ENCODE data around the gene GLB1L2.

GLB1L2 gene

GRCh38 chr11:134388590-134388989, 56.8 kb downstream of the GLB1L2 start:
- FAIRE-seq = no peak

- FAIRE-seq = no peak
Measured at GRCh38 chr11:134389464-134390180, 57.8 kb downstream of the GLB1L2 start.

GRCh38 chr11:134390706-134391569, 59.1 kb downstream of the GLB1L2 start:
- FAIRE-seq = no peak

- FAIRE-seq = no peak
Measured at GRCh38 chr11:134391656-134392055, 59.9 kb downstream of the GLB1L2 start.

GRCh38 chr11:134392953-134393615, 61.3 kb downstream of the GLB1L2 start:
- no peak for FAIRE-seq

GRCh38 chr11:134393638-134394037, 61.9 kb downstream of the GLB1L2 start:
- FAIRE-seq = no peak

- FAIRE-seq = no peak
Measured at GRCh38 chr11:134394311-134394710, 62.5 kb downstream of the GLB1L2 start.

- FAIRE-seq = no peak
Measured at GRCh38 chr11:134395002-134395401, 63.2 kb downstream of the GLB1L2 start.

GRCh38 chr11:134397304-134398078, 65.7 kb downstream of the GLB1L2 start:
- no peak for FAIRE-seq

- no peak for FAIRE-seq
Measured at GRCh38 chr11:134398079-134398444, 66.3 kb downstream of the GLB1L2 start.

- FAIRE-seq = no peak
Measured at GRCh38 chr11:134398644-134399292, 67.0 kb downstream of the GLB1L2 start.

GRCh38 chr11:134399293-134399654, 67.5 kb downstream of the GLB1L2 start:
- no peak for FAIRE-seq

GRCh38 chr11:134399996-134400395, 68.2 kb downstream of the GLB1L2 start:
- no peak for FAIRE-seq

GRCh38 chr11:134401825-134402809, 70.3 kb downstream of the GLB1L2 start:
- no peak for FAIRE-seq

- no peak for FAIRE-seq
Measured at GRCh38 chr11:134402910-134403309, 71.1 kb downstream of the GLB1L2 start.

- no peak for FAIRE-seq
Measured at GRCh38 chr11:134404575-134405341, 73.0 kb downstream of the GLB1L2 start.

GRCh38 chr11:134405436-134405835, 73.6 kb downstream of the GLB1L2 start:
- FAIRE-seq = no peak

GRCh38 chr11:134405841-134406240, 74.1 kb downstream of the GLB1L2 start:
- no peak for FAIRE-seq

- FAIRE-seq = no peak
Measured at GRCh38 chr11:134406264-134407185, 74.7 kb downstream of the GLB1L2 start.
